Hepatocyte (in vitro differentiated cells): ENCODE results near the gene RAD50. TPM values are rescaled to one million over a fixed set of nuclear protein-coding genes. Genes with fewer than 3 reads are reported as not detected.

Experiments used
- DNase-seq: peaks from one replicate; pipeline ENCODE4 v3.0.0-alpha.2; 2016; ENCODE audit warnings: low spot score
- H2AFZ ChIP-seq: fragments of 200-600 bp; sonication (generic); 2 replicates; pipeline ENCODE4 v1.6.0; 2016; ENCODE audit warnings: antibody characterized with exemption, mild to moderate bottlenecking
- H3K27ac ChIP-seq: fragments of 200-600 bp; sonication (generic); 2 replicates; pipeline ENCODE4 v1.5.1; 2016; ENCODE audit warnings: mild to moderate bottlenecking
- H3K27me3 ChIP-seq: fragments of 200-600 bp; sonication (generic); 2 replicates; pipeline ENCODE4 v1.6.1; 2016
- H3K36me3 ChIP-seq: fragments of 200-600 bp; sonication (generic); replicated peaks from 2 replicates; pipeline ENCODE4 v1.5.1; 2016; ENCODE audit warnings: low read depth; ENCODE audit not compliant: insufficient read depth
- H3K4me1 ChIP-seq: fragments of 200-600 bp; sonication (generic); 2 replicates; pipeline ENCODE4 v1.5.1; 2016; ENCODE audit warnings: mild to moderate bottlenecking, moderate library complexity; ENCODE audit not compliant: insufficient read depth
- H3K4me2 ChIP-seq: fragments of 200-600 bp; sonication (generic); 2 replicates; pipeline ENCODE4 v1.6.0; 2016
- H3K4me3 ChIP-seq: fragments of 200-600 bp; sonication (generic); 2 replicates; pipeline ENCODE4 v1.5.1; 2016; ENCODE audit warnings: mild to moderate bottlenecking
- H3K79me2 ChIP-seq: fragments of 200-600 bp; sonication (generic); 2 replicates; pipeline ENCODE4 v1.6.0; 2017; ENCODE audit warnings: mild to moderate bottlenecking
- H3K9me2 ChIP-seq: fragments of 200-600 bp; sonication (generic); replicated peaks from 2 replicates; pipeline ENCODE4 v1.6.0; 2017; ENCODE audit warnings: mild to moderate bottlenecking; ENCODE audit not compliant: insufficient read depth
- H3K9me3 ChIP-seq: fragments of 200-600 bp; sonication (generic); 2 replicates; pipeline ENCODE4 v1.5.1; 2016; ENCODE audit warnings: low read depth, mild to moderate bottlenecking
- H4K20me1 ChIP-seq: fragments of 200-600 bp; sonication (generic); 2 replicates; pipeline ENCODE4 v1.6.0; 2016; ENCODE audit warnings: mild to moderate bottlenecking; ENCODE audit not compliant: insufficient read depth, poor library complexity, severe bottlenecking
- CTCF ChIP-seq: fragments of 200-600 bp; sonication (generic); IDR thresholded peaks from 2 replicates; pipeline ENCODE4 v1.5.1; 2016; ENCODE audit warnings: antibody characterized with exemption, mild to moderate bottlenecking; ENCODE audit not compliant: poor library complexity
- EZH2 ChIP-seq: fragments of 200-600 bp; sonication (generic); IDR thresholded peaks from 2 replicates; pipeline ENCODE4 v1.6.1; 2016; ENCODE audit warnings: antibody characterized with exemption, mild to moderate bottlenecking, borderline replicate concordance
- EZH2phosphoT487 ChIP-seq: fragments of 200-600 bp; sonication (generic); IDR thresholded peaks from one replicate; pipeline ENCODE4 v1.6.1; 2018; ENCODE audit warnings: antibody characterized with exemption, mild to moderate bottlenecking, low read depth, moderate library complexity; ENCODE audit not compliant: unreplicated experiment, severe bottlenecking
- WGBS: methylation state at CpG from one replicate; pipeline ENCODE4 v1.1.6; 2016; ENCODE audit warnings: low lambda C conversion rate; ENCODE audit errors: missing lambda C conversion rate; 5-methylcytosine and 5-hydroxymethylcytosine counted together
- polyA plus RNA-seq: library from polyadenylated mRNA; unstranded; fragments of >200 nt; fragmentation: Nextera tagmentation; extraction: Ambion mirVana; gene quantifications from 2 replicates; pipeline ENCODE4 v1.2.1, GENCODE V29; 2016
- total RNA-seq: library from RNA; depleted of rRNA; stranded (reverse); fragments of >200 nt; gene quantifications from 2 replicates; pipeline ENCODE4 v1.2.3, GENCODE V29; 2014

RAD50 gene
- total and polyA plus RNA-seq, 2 experiments from 2014 or later, result 27.0 to 28.1 TPM

GRCh38 chr5:132539716-132540115 is 17.1 kb upstream of the RAD50 start:
- H3K4me1 ChIP-seq, result no peaks in the 10 kb centered on the region
- no peak overlapping the region for H2AFZ ChIP-seq
- 74% methylated on average over 4 of the region's 4 CpGs for WGBS
- H3K27ac ChIP-seq, result no peak overlapping the region
- no peaks in the 10 kb centered on the region for H3K79me2 ChIP-seq
- TF ChIP-seq CTCF, result no peak
- no peak for TF ChIP-seq EZH2
- no peak for TF ChIP-seq EZH2phosphoT487
- H4K20me1 ChIP-seq, result no peaks in the 10 kb centered on the region
- H3K4me2 ChIP-seq, result no peak overlapping the region
- H3K36me3 ChIP-seq, result no peaks in the 10 kb centered on the region
- H3K27me3 ChIP-seq, result peaks cover 6% of the 10 kb centered on the region
- no peaks in the 10 kb centered on the region for H3K9me3 ChIP-seq
- no peak overlapping the region for H3K4me3 ChIP-seq
- H3K9me2 ChIP-seq, result no peaks in the 10 kb centered on the region
- no peak for DNase-seq

- WGBS, result 77% methylated on average over 5 of the region's 5 CpGs
- Histone ChIP-seq H4K20me1 (no peaks in the 10 kb centered on the region), H3K9me2 (no peaks in the 10 kb centered on the region), H3K4me1 (no peaks in the 10 kb centered on the region), H3K9me3 (no peaks in the 10 kb centered on the region), H3K27ac (no peak overlapping the region), H3K4me2 (no peak overlapping the region), H3K36me3 (no peaks in the 10 kb centered on the region), H3K4me3 (no peak overlapping the region), H3K27me3 (peaks cover 6% of the 10 kb centered on the region), H3K79me2 (no peaks in the 10 kb centered on the region), H2AFZ (no peak overlapping the region)
- no peak for DNase-seq
- TF ChIP-seq EZH2phosphoT487 (no peak), EZH2 (no peak)
These were observed 16.6 kb upstream of the RAD50 start for GRCh38 chr5:132540149-132540548.

GRCh38 chr5:132540764-132541163 is 16.0 kb upstream of the RAD50 start:
- Histone ChIP-seq H2AFZ (no peak overlapping the region), H3K4me2 (no peak overlapping the region), H3K27me3 (peaks cover 3% of the 10 kb centered on the region), H3K27ac (no peak overlapping the region), H3K9me2 (no peaks in the 10 kb centered on the region), H4K20me1 (no peaks in the 10 kb centered on the region), H3K4me3 (no peak overlapping the region), H3K9me3 (no peaks in the 10 kb centered on the region), H3K79me2 (no peaks in the 10 kb centered on the region), H3K36me3 (no peaks in the 10 kb centered on the region), H3K4me1 (no peaks in the 10 kb centered on the region)
- no peak for TF ChIP-seq EZH2phosphoT487
- no peak for TF ChIP-seq CTCF
- TF ChIP-seq EZH2, result no peak
- no peak for DNase-seq
- 81% methylated on average over 4 of the region's 4 CpGs for WGBS

- no peak within 1 kb of the TSS for H2AFZ ChIP-seq
- H3K9me3 ChIP-seq, result no peaks in the 10 kb centered on the region
- H3K27me3 ChIP-seq, result no peaks in the 10 kb centered on the region
- H3K4me1 ChIP-seq, result no peaks in the 10 kb centered on the region
- no peaks in the 10 kb centered on the region for H3K36me3 ChIP-seq
- no peaks in the 10 kb centered on the region for H3K79me2 ChIP-seq
- H3K9me2 ChIP-seq, result no peaks in the 10 kb centered on the region
- TF ChIP-seq EZH2phosphoT487 (no peak), EZH2 (no peak), CTCF (no peak)
- no peaks in the 10 kb centered on the region for H4K20me1 ChIP-seq
- WGBS, result 86% methylated on average over 7 of the region's 7 CpGs
- H3K4me2 ChIP-seq, result no peak within 1 kb of the TSS
- no peak within 1 kb of the TSS for H3K4me3 ChIP-seq
- DNase-seq, result no peak
- H3K27ac ChIP-seq, result no peak within 1 kb of the TSS
These were observed 13.1 kb upstream of the RAD50 start, which contains the start of gene IL5 for GRCh38 chr5:132543472-132544201. Gene IL5 (minus strand): TSS chr5:132543522. CDS start chr5:132543478, 44 bp downstream.
